Kidney (tissue), 14 donors: Measurements from ENCODE around the gene UBXN6. TPM values are rescaled to one million over a fixed set of nuclear protein-coding genes. Genes with fewer than 3 reads are reported as not detected.

Experiments used
- DNase-seq, 5 donors: peaks; one replicate each; pipeline ENCODE4 v3.0.0-alpha.2; 2013 to 2020
- FAIRE-seq: peaks from 2 replicates; lab custom pipeline; 2012; peaks lifted over from hg19 to GRCh38; lab: Jason Lieb, UNC
- H3K27ac ChIP-seq, 2 donors: one replicate each; pipeline ENCODE4 v1.7.0; 2013; ENCODE audit warnings: low read depth in 2 of 2, low read length in 2 of 2, inconsistent platforms in 1 of 2
- H3K27me3 ChIP-seq: one replicate; pipeline ENCODE4 v1.7.1; 2013; ENCODE audit warnings: low read length, inconsistent platforms; ENCODE audit not compliant: control insufficient read depth, insufficient read depth
- H3K36me3 ChIP-seq, 3 donors: one replicate each; pipeline versions ENCODE4 v1.7.0 to v1.7.1; 2013; ENCODE audit warnings: low read length in 3 of 3, control low read depth in 1 of 3, inconsistent platforms in 1 of 3; ENCODE audit not compliant: insufficient read depth in 3 of 3, control insufficient read depth in 2 of 3
- H3K4me1 ChIP-seq, 3 donors: one replicate each; pipeline versions ENCODE4 v1.7.0 to v1.7.1; 2013; ENCODE audit warnings: low read length in 3 of 3, inconsistent platforms in 1 of 3, low read depth in 1 of 3; ENCODE audit not compliant: control insufficient read depth in 2 of 3, insufficient read depth in 2 of 3
- H3K4me3 ChIP-seq, 3 donors: one replicate each; pipeline versions ENCODE4 v1.7.0 to v1.8.1; 2013; ENCODE audit warnings: low read length in 3 of 3, control low read depth in 1 of 3, inconsistent platforms in 1 of 3
- H3K9ac ChIP-seq, 3 donors: one replicate each; pipeline versions ENCODE4 v1.7.0 to v1.7.1; 2013; ENCODE audit warnings: low read length in 3 of 3, control low read depth in 1 of 3, inconsistent platforms in 1 of 3
- H3K9me3 ChIP-seq, 3 donors: one replicate each; pipeline versions ENCODE4 v1.7.0 to v1.7.1; 2013; ENCODE audit warnings: low read length in 3 of 3, control low read depth in 1 of 3, inconsistent platforms in 1 of 3; ENCODE audit not compliant: control insufficient read depth in 2 of 3, insufficient read depth in 1 of 3
- intact Hi-C: fragments of 100-400 bp; cut with DNase I; formaldehyde crosslinking; loops from one replicate; pipeline ENCODE4 v1.11.1; 2022
- polyA plus RNA-seq: library from polyadenylated mRNA; stranded (reverse); fragments of 350-450 nt; fragmentation: Illumina TruSeq; extraction: RNeasy Lipid Tissue Mini Kit (QIAGEN cat#74804); gene quantifications from one replicate; pipeline ENCODE4 v1.2.3, GENCODE V29; 2014; ENCODE audit warnings: low read depth, low replicate concordance; ENCODE audit not compliant: insufficient read depth
- total RNA-seq: library from RNA; stranded (reverse); fragmentation: NEBNext Ultra II Directional; extraction: Animal tissue kit (Norgen Biotek cat#: 25700); gene quantifications from one replicate; pipeline ENCODE4 v1.2.1, GENCODE V29; 2021
- TF ChIP-seq, protein P1 (sequence below): IDR thresholded peaks from 3 replicates; pipeline ENCODE4 v1.5.1; 2012; ENCODE audit warnings: mild to moderate bottlenecking, moderate library complexity, borderline replicate concordance; ENCODE audit not compliant: insufficient read depth; ENCODE audit errors: extremely low read depth
- donor health status: control.
- donor health status: control.
- donor health status: control.
- donor health status: control.
- donor health status: control.
- donor health status: DM: yes; HTN: yes; CAD: no.
- donor health status: Normal renal cell carcinoma (clear cell type).

UBXN6 gene
- total and polyA plus RNA-seq, 2 donors from 2014 or later: 110 to 177 TPM

GRCh38 chr19:4441994-4442818 is 15.4 kb downstream of the UBXN6 start:
- no peaks in the 10 kb centered on the region for H3K9me3 ChIP-seq
- no peak overlapping the region for H3K27ac ChIP-seq
- TF ChIP-seq, protein P1, sequence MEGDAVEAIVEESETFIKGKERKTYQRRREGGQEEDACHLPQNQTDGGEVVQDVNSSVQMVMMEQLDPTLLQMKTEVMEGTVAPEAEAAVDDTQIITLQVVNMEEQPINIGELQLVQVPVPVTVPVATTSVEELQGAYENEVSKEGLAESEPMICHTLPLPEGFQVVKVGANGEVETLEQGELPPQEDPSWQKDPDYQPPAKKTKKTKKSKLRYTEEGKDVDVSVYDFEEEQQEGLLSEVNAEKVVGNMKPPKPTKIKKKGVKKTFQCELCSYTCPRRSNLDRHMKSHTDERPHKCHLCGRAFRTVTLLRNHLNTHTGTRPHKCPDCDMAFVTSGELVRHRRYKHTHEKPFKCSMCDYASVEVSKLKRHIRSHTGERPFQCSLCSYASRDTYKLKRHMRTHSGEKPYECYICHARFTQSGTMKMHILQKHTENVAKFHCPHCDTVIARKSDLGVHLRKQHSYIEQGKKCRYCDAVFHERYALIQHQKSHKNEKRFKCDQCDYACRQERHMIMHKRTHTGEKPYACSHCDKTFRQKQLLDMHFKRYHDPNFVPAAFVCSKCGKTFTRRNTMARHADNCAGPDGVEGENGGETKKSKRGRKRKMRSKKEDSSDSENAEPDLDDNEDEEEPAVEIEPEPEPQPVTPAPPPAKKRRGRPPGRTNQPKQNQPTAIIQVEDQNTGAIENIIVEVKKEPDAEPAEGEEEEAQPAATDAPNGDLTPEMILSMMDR: no peak
- H3K36me3 ChIP-seq: peaks cover 0 to 22% (median 4%) of the 10 kb centered on the region in 3 donors
- no peaks in the 10 kb centered on the region for H3K4me1 ChIP-seq
- no peaks in the 10 kb centered on the region for H3K27me3 ChIP-seq
- DNase-seq (peak in 1 of 5 donors; percentile 49), FAIRE-seq (no peak)
- no peak overlapping the region for H3K4me3 ChIP-seq
- intact Hi-C loops: no loop called here
- no peak overlapping the region for H3K9ac ChIP-seq

GRCh38 chr19:4439243-4439642 is 18.4 kb downstream of the UBXN6 start:
- TF ChIP-seq, protein P1: no peak
- no peaks in the 10 kb centered on the region for H3K9me3 ChIP-seq
- no peaks in the 10 kb centered on the region for H3K27me3 ChIP-seq
- H3K4me3 ChIP-seq: no peak overlapping the region
- H3K27ac ChIP-seq: no peak overlapping the region
- no peaks in the 10 kb centered on the region for H3K4me1 ChIP-seq
- intact Hi-C loops: no loop called here
- no peaks in the 10 kb centered on the region for H3K36me3 ChIP-seq
- H3K9ac ChIP-seq: no peak overlapping the region
- DNase-seq: no peak
- no peak for FAIRE-seq

- Histone ChIP-seq H3K27me3 (no peaks in the 10 kb centered on the region), H3K36me3 (no peaks in the 10 kb centered on the region), H3K9me3 (no peaks in the 10 kb centered on the region), H3K4me3 (no peak overlapping the region), H3K27ac (no peak overlapping the region), H3K4me1 (no peaks in the 10 kb centered on the region), H3K9ac (no peak overlapping the region)
- FAIRE-seq (no peak), DNase-seq (no peak)
- intact Hi-C loops: no loop called here
- TF ChIP-seq, protein P1: no peak
These were observed 20.5 kb downstream of the UBXN6 start for GRCh38 chr19:4437103-4437502.
